A673 (cell line): Measurements from ENCODE around the gene ZEB2. TPM values are rescaled to one million over a fixed set of nuclear protein-coding genes. Genes with fewer than 3 reads are reported as not detected.

Source experiments
- BruUV-seq: library from RNA; stranded (reverse); fragments of 400-500 nt; replicated peaks from 2 replicates; lab custom pipeline; 2021; lab: Mats Ljungman, UMichigan
- CTCF ChIA-PET: fragments of 300-600 bp; sonication (Branson Sonifier 250); formaldehyde crosslinking; loops from one replicate; lab custom pipeline; 2022; ENCODE audit warnings: antibody characterized with exemption; lab: Charles Lee
- POLR2A ChIA-PET: fragments of 300-600 bp; sonication (Branson Sonifier 250); formaldehyde crosslinking; loops from one replicate; lab custom pipeline; 2022; ENCODE audit warnings: antibody characterized with exemption; ENCODE audit not compliant: low non-redundant PET; lab: Charles Lee
- DNase-seq: peaks from one replicate; pipeline ENCODE4 v3.0.0-alpha.2; 2015; ENCODE audit warnings: low spot score
- H3K27ac ChIP-seq: fragments of 200-600 bp; sonication (generic); 2 replicates; pipeline ENCODE4 v1.5.1; 2016; ENCODE audit warnings: mixed run types, low read depth, mild to moderate bottlenecking, mixed read lengths, antibody characterized with exemption, low read length; ENCODE audit not compliant: poor library complexity, severe bottlenecking
- H3K27me3 ChIP-seq: fragments of 200-600 bp; sonication (generic); replicated peaks from 2 replicates; pipeline ENCODE4 v1.6.1; 2017; ENCODE audit warnings: mixed run types, low read depth, mild to moderate bottlenecking, mixed read lengths, antibody characterized with exemption, low read length; ENCODE audit not compliant: insufficient read depth, poor library complexity
- H3K36me3 ChIP-seq: fragments of 200-600 bp; sonication (generic); 2 replicates; pipeline ENCODE4 v1.6.1; 2016; ENCODE audit warnings: mixed run types, mild to moderate bottlenecking, mixed read lengths, antibody characterized with exemption, low read length; ENCODE audit not compliant: insufficient read depth, poor library complexity, severe bottlenecking
- H3K4me1 ChIP-seq: fragments of 200-600 bp; sonication (generic); 2 replicates; pipeline ENCODE4 v1.6.1; 2017; ENCODE audit warnings: mixed run types, mild to moderate bottlenecking, mixed read lengths, antibody characterized with exemption, low read length; ENCODE audit not compliant: insufficient read depth, poor library complexity, severe bottlenecking
- H3K4me3 ChIP-seq: fragments of 200-600 bp; sonication (generic); 2 replicates; pipeline ENCODE4 v1.5.1; 2016; ENCODE audit warnings: low read depth, mixed run types, mild to moderate bottlenecking, mixed read lengths, low read length; ENCODE audit not compliant: poor library complexity, severe bottlenecking
- H3K9me3 ChIP-seq: fragments of 200-600 bp; sonication (generic); 2 replicates; pipeline ENCODE4 v1.6.1; 2016; ENCODE audit warnings: mixed run types, low read depth, mild to moderate bottlenecking, mixed read lengths, antibody characterized with exemption, low read length; ENCODE audit not compliant: poor library complexity, severe bottlenecking
- CTCF ChIP-seq: fragments of 300-800, 200-600 bp; sonication (generic); conservative IDR thresholded peaks from 2 replicates; pipeline ENCODE4 v1.5.1; 2017; ENCODE audit warnings: low read depth, mild to moderate bottlenecking, antibody characterized with exemption, low read length, moderate library complexity, mixed read lengths
- EZH2 ChIP-seq: fragments of 200-600 bp; sonication (generic); IDR thresholded peaks from 2 replicates; pipeline ENCODE4 v1.6.1; 2017; ENCODE audit warnings: borderline replicate concordance, low read depth, mild to moderate bottlenecking, mixed read lengths, antibody characterized with exemption, low read length; ENCODE audit not compliant: poor library complexity, severe bottlenecking
- intact Hi-C: fragments of 100-400 bp; cut with micrococcal nuclease; formaldehyde crosslinking; loops from one replicate; pipeline ENCODE4 v1.10.0; 2022; ENCODE audit not compliant: unreplicated experiment
- total RNA-seq: library from RNA; stranded (reverse); gene quantifications from 2 replicates; pipeline ENCODE4 v1.2.3, GENCODE V29; 2021

Gene ZEB2
- total RNA-seq, 1 experiment from 2014 or later = 146 TPM

GRCh38 chr2:144412709-144413108, 107.2 kb downstream of the ZEB2 start:
- peaks cover 54% of the 10 kb centered on the region for H3K36me3 ChIP-seq
- no peaks in the 10 kb centered on the region for H3K9me3 ChIP-seq
- DNase-seq = no peak
- no peaks in the 10 kb centered on the region for H3K27me3 ChIP-seq
- TF ChIP-seq EZH2 (no peak), CTCF (no peak)
- H3K4me1 ChIP-seq = peaks cover 4% of the 10 kb centered on the region
- intact Hi-C loops = no loop called here
- BruUV-seq = no TSS peak
- ChIA-PET POLR2A (no interaction called here), CTCF (no interaction called here)
- H3K4me3 ChIP-seq = no peak overlapping the region
- no peak overlapping the region for H3K27ac ChIP-seq

- CTCF ChIA-PET = no interaction called here
- POLR2A ChIA-PET = no interaction called here
These were observed 108.4 kb downstream of the ZEB2 start for GRCh38 chr2:144411473-144411872.

GRCh38 chr2:144409241-144409640, 110.7 kb downstream of the ZEB2 start:
- Histone ChIP-seq H3K27ac (no peak overlapping the region), H3K27me3 (no peaks in the 10 kb centered on the region), H3K36me3 (peaks cover 50% of the 10 kb centered on the region), H3K9me3 (no peaks in the 10 kb centered on the region), H3K4me3 (no peak overlapping the region), H3K4me1 (peaks cover 11% of the 10 kb centered on the region)
- ChIA-PET POLR2A (interaction anchor here (0.7 kb wide), 1 partner anchor 35 kb away, joined by 7 read pairs; no protein-coding TSS in a partner anchor), CTCF (no interaction called here)
- DNase-seq = no peak
- TF ChIP-seq EZH2 = no peak
- TF ChIP-seq CTCF = no peak
- intact Hi-C loops = no loop called here
- BruUV-seq = no TSS peak

More at GRCh38 chr2:144411473-144411872, 108.4 kb downstream of the ZEB2 start:
- Histone ChIP-seq H3K4me3 (no peak overlapping the region), H3K27me3 (no peaks in the 10 kb centered on the region), H3K36me3 (peaks cover 42% of the 10 kb centered on the region), H3K27ac (no peak overlapping the region), H3K4me1 (peaks cover 4% of the 10 kb centered on the region), H3K9me3 (no peaks in the 10 kb centered on the region)
- no TSS peak for BruUV-seq
- TF ChIP-seq CTCF = no peak
- TF ChIP-seq EZH2 = no peak
- DNase-seq = no peak
- intact Hi-C loops = no loop called here
